Kidney (tissue), 14 donors: ENCODE measurements around the gene GAMT. TPM values are rescaled to one million over a fixed set of nuclear protein-coding genes. Genes with fewer than 3 reads are reported as not detected.
"Not testable (repeated sequence)": the region's sequence is repeated elsewhere in the genome, so short reads cannot be mapped to it uniquely, and the experiment has no call there.

Source experiments
- DNase-seq, 5 donors: peaks; one replicate each; pipeline ENCODE4 v3.0.0-alpha.2; 2013 to 2020
- FAIRE-seq: peaks from 2 replicates; lab custom pipeline; 2012; peaks lifted over from hg19 to GRCh38; lab: Jason Lieb, UNC
- H3K27ac ChIP-seq, 2 donors: one replicate each; pipeline ENCODE4 v1.7.0; 2013; ENCODE audit warnings: low read depth in 2 of 2, low read length in 2 of 2, inconsistent platforms in 1 of 2
- H3K27me3 ChIP-seq: one replicate; pipeline ENCODE4 v1.7.1; 2013; ENCODE audit warnings: low read length, inconsistent platforms; ENCODE audit not compliant: control insufficient read depth, insufficient read depth
- H3K36me3 ChIP-seq, 3 donors: one replicate each; pipeline versions ENCODE4 v1.7.0 to v1.7.1; 2013; ENCODE audit warnings: low read length in 3 of 3, control low read depth in 1 of 3, inconsistent platforms in 1 of 3; ENCODE audit not compliant: insufficient read depth in 3 of 3, control insufficient read depth in 2 of 3
- H3K4me1 ChIP-seq, 3 donors: one replicate each; pipeline versions ENCODE4 v1.7.0 to v1.7.1; 2013; ENCODE audit warnings: low read length in 3 of 3, inconsistent platforms in 1 of 3, low read depth in 1 of 3; ENCODE audit not compliant: control insufficient read depth in 2 of 3, insufficient read depth in 2 of 3
- H3K4me3 ChIP-seq, 3 donors: one replicate each; pipeline versions ENCODE4 v1.7.0 to v1.8.1; 2013; ENCODE audit warnings: low read length in 3 of 3, control low read depth in 1 of 3, inconsistent platforms in 1 of 3
- H3K9ac ChIP-seq, 3 donors: one replicate each; pipeline versions ENCODE4 v1.7.0 to v1.7.1; 2013; ENCODE audit warnings: low read length in 3 of 3, control low read depth in 1 of 3, inconsistent platforms in 1 of 3
- H3K9me3 ChIP-seq, 3 donors: one replicate each; pipeline versions ENCODE4 v1.7.0 to v1.7.1; 2013; ENCODE audit warnings: low read length in 3 of 3, control low read depth in 1 of 3, inconsistent platforms in 1 of 3; ENCODE audit not compliant: control insufficient read depth in 2 of 3, insufficient read depth in 1 of 3
- intact Hi-C: fragments of 100-400 bp; cut with DNase I; formaldehyde crosslinking; loops from one replicate; pipeline ENCODE4 v1.11.1; 2022
- polyA plus RNA-seq: library from polyadenylated mRNA; stranded (reverse); fragments of 350-450 nt; fragmentation: Illumina TruSeq; extraction: RNeasy Lipid Tissue Mini Kit (QIAGEN cat#74804); gene quantifications from one replicate; pipeline ENCODE4 v1.2.3, GENCODE V29; 2014; ENCODE audit warnings: low read depth, low replicate concordance; ENCODE audit not compliant: insufficient read depth
- total RNA-seq: library from RNA; stranded (reverse); fragmentation: NEBNext Ultra II Directional; extraction: Animal tissue kit (Norgen Biotek cat#: 25700); gene quantifications from one replicate; pipeline ENCODE4 v1.2.1, GENCODE V29; 2021
- TF ChIP-seq, protein P1 (sequence below): IDR thresholded peaks from 3 replicates; pipeline ENCODE4 v1.5.1; 2012; ENCODE audit warnings: mild to moderate bottlenecking, moderate library complexity, borderline replicate concordance; ENCODE audit not compliant: insufficient read depth; ENCODE audit errors: extremely low read depth
- donor health status: control.
- donor health status: control.
- donor health status: control.
- donor health status: control.
- donor health status: control.
- donor health status: DM: yes; HTN: yes; CAD: no.
- donor health status: Normal renal cell carcinoma (clear cell type).

GAMT gene
- total and polyA plus RNA-seq, 2 donors from 2014 or later, result 16.3 to 209 TPM

DNA sequence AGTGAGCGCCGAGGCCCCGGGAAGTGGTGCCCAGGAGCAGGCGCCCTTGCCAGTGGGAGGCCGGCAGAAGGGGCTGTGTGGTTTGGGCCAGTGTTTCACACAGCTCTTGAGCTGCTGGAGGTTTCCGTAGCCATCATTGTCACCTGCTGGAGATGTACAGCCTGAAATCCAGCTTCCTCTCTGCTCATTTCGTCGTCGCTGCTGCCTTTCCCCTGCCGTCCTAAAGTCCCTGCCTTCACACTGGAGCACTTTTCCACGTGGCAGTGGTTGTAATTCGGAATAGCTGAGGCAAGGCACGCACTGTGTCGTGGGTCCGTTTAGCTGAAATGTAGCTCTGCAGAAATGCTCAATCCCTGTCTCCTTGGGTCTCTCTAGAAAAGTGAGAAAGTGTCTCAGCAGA lies 19.2 kb upstream of the GAMT start:
- no peak overlapping the region for H3K9ac ChIP-seq
- TF ChIP-seq, protein P1, sequence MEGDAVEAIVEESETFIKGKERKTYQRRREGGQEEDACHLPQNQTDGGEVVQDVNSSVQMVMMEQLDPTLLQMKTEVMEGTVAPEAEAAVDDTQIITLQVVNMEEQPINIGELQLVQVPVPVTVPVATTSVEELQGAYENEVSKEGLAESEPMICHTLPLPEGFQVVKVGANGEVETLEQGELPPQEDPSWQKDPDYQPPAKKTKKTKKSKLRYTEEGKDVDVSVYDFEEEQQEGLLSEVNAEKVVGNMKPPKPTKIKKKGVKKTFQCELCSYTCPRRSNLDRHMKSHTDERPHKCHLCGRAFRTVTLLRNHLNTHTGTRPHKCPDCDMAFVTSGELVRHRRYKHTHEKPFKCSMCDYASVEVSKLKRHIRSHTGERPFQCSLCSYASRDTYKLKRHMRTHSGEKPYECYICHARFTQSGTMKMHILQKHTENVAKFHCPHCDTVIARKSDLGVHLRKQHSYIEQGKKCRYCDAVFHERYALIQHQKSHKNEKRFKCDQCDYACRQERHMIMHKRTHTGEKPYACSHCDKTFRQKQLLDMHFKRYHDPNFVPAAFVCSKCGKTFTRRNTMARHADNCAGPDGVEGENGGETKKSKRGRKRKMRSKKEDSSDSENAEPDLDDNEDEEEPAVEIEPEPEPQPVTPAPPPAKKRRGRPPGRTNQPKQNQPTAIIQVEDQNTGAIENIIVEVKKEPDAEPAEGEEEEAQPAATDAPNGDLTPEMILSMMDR, result no peak
- H3K27ac ChIP-seq, result no peak overlapping the region
- DNase-seq, result no peak
- peaks cover 3 to 50% (median 43%) of the 10 kb centered on the region in 3 donors for H3K4me1 ChIP-seq
- peaks cover 4 to 44% (median 27%) of the 10 kb centered on the region in 3 donors for H3K36me3 ChIP-seq
- H3K4me3 ChIP-seq, result no peak overlapping the region
- intact Hi-C loops, result no loop called here
- no peaks in the 10 kb centered on the region for H3K9me3 ChIP-seq
- FAIRE-seq, result no peak
- H3K27me3 ChIP-seq, result no peaks in the 10 kb centered on the region

DNA sequence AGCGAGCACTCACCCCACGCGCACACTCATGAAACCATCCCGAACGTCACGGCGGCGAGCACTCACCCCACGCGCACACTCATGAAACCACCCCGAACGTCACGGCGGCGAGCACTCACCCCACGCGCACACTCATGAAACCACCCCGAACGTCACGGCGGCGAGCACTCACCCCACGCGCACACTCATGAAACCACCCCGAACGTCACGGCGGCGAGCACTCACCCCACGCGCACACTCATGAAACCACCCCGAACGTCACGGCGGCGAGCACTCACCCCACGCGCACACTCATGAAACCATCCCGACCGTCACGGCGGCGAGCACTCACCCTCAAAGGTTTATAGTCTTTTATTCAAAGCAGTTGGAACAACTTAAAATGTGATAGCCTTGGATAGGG lies 18.7 kb upstream of the GAMT start:
- H3K4me3 ChIP-seq, FAIRE-seq, H3K9me3 ChIP-seq, H3K27ac ChIP-seq, intact Hi-C loops, DNase-seq, H3K27me3 ChIP-seq, H3K9ac ChIP-seq: not testable (repeated sequence)
- peaks cover 4 to 44% (median 25%) of the 10 kb centered on the region in 3 donors for H3K36me3 ChIP-seq
- peaks cover 3 to 51% (median 41%) of the 10 kb centered on the region in 3 donors for H3K4me1 ChIP-seq

DNA sequence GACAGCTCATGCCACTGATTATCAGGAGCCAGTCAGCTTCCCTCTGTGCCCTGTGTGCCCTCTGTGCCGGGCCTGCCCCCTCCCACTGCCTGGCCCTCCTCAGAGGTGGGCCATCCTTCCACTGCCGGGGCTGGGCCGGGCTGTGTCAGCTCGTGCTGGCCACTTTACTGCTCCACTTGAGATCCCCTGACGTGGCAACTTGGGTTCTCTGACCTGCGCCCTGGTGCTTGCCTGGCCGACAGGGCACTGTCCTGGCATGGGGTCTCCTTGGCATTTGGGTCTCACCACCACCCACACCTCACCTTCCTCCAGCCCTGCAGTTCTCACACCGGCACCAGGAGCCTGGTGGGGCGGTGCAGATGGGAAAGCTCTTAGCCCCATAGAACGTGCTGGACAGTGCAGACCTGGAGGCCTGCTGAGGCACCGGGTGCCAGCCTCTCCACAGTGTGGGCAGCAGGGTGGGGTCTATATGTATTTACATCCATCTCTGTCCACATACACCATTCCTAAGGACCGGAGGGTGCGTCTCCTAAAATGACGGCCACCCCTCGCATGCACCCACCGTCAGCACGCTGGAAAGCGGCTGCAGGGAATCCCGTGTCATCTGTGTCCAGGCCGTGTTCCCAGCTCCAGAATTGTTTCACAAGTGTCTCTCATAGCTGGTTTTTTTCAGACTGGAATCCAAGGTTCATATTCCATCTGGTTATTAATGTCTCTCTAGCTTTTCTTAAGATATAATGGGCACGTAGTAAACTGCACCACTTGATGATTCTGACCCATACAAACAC lies 17.8 kb upstream of the GAMT start:
- H3K9ac ChIP-seq, result no peak overlapping the region
- H3K9me3 ChIP-seq, result no peaks in the 10 kb centered on the region
- no peak for DNase-seq
- FAIRE-seq, result no peak
- H3K36me3 ChIP-seq, result peaks cover 4 to 44% (median 24%) of the 10 kb centered on the region in 3 donors
- H3K4me3 ChIP-seq, result no peak overlapping the region
- intact Hi-C loops, result no loop called here
- H3K27me3 ChIP-seq, result no peaks in the 10 kb centered on the region
- H3K27ac ChIP-seq, result no peak overlapping the region
- H3K4me1 ChIP-seq, result peaks cover 3 to 51% (median 40%) of the 10 kb centered on the region in 3 donors
- TF ChIP-seq, protein P1, result no peak

DNA sequence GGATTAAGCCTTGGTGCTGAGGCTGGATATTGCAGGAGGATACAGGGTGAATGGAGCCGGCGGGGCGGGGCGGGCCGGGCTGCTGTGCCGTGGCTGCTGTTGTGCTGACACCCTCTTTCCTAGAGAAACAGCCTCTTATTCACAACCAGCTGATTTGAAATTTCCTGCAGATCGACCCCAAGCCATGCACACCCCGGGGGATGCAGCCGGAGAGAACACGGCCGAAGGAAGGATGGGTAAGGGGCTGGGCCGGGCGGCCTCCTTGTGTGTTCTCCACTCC lies 17.1 kb upstream of the GAMT start:
- DNase-seq, result no peak
- TF ChIP-seq, protein P1, result no peak
- intact Hi-C loops, result no loop called here
- no peaks in the 10 kb centered on the region for H3K9me3 ChIP-seq
- no peak overlapping the region for H3K27ac ChIP-seq
- no peak for FAIRE-seq
- H3K4me1 ChIP-seq, result peaks cover 3 to 47% (median 39%) of the 10 kb centered on the region in 3 donors
- H3K4me3 ChIP-seq, result no peak overlapping the region
- H3K36me3 ChIP-seq, result peaks cover 4 to 37% (median 19%) of the 10 kb centered on the region in 3 donors
- no peak overlapping the region for H3K9ac ChIP-seq
- H3K27me3 ChIP-seq, result no peaks in the 10 kb centered on the region
